ENCODE measurements around the gene MPRIP.

MPRIP gene

DNA sequence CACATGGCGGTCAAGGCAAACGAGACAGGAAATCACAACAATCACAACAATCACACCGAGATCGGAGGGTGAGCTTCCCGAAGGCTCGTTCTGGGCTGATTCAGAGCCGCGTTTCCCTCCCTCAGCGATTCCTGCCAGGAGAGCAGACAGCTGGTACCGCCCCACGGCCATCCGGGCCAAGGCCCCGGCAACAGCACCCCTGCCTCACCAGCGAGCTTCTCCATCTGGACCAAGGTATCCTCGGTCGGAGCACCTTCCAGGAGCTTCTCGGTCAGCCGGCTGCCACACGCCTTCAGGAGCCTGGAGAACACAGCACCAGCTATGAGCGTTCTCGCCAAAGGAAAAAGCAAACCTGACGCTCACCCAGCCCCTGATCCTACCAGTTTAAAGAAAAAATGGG is 179.1 kb downstream of the MPRIP start:
- ATAC-seq (replicated peaks) (no peak), DNase-seq (no peak)
- no peak overlapping the region for H3K27ac Mint-ChIP-seq
- H3K4me3 Mint-ChIP-seq: no peak overlapping the region
- H3K27me3 Mint-ChIP-seq: no peaks in the 10 kb centered on the region
- H3K36me3 Mint-ChIP-seq (ENCODE audit: insufficient read depth): peaks cover 72% of the 10 kb centered on the region
- H3K9me3 Mint-ChIP-seq: no peaks in the 10 kb centered on the region
- no peaks in the 10 kb centered on the region for H3K4me1 Mint-ChIP-seq (ENCODE audit: low read depth in 2 of 2)

DNA sequence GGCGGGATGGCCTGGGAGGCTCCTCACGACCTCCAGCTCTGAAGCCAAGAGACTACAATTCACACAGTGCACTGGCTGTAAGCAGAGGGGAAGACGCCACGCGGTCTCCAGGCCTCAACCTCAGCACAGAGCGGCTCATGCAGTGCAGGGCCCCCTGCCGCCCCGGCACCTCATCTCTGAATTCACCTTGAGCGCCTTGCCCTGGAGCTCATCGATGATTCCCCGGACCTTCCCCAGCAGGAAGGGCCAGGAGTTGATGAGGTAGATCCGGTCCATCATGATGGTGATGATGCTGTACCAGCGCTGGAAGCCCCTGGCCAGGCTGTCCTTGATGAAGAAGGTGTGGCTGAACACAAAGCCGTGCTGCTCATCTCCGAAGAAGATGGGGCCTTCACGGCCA is 181.5 kb downstream of the MPRIP start:
- DNase-seq: no peak
- no peaks in the 10 kb centered on the region for H3K9me3 Mint-ChIP-seq
- no peak for ATAC-seq (replicated peaks)
- H3K27ac Mint-ChIP-seq: peak overlapping the region in 1 of 2 donors; percentile 20
- no peaks in the 10 kb centered on the region for H3K27me3 Mint-ChIP-seq
- peaks cover 67% of the 10 kb centered on the region for H3K36me3 Mint-ChIP-seq (ENCODE audit: insufficient read depth)
- peaks cover 2% of the 10 kb centered on the region in 2 donors for H3K4me1 Mint-ChIP-seq (ENCODE audit: low read depth in 2 of 2)
- no peak overlapping the region for H3K4me3 Mint-ChIP-seq

DNA sequence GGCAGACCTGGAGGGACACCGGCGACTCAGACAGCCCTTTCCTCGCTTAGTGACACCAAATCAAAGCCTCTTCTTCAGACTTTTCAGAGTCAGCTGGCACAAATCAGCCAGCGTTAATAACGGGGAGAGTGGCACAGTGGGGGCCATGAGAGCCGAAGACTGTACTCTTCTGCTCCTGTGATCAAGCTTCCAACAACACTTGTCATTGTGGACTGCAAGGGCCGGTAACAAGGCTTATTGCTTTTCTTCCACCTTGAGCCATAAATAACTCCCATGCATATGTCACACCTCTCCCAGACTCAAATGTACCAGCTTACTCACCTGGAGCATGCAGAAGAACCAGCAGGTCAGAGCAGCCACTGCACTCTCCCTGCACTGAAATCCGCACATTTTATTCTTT is 181.9 kb downstream of the MPRIP start:
- DNase-seq (no peak), ATAC-seq (replicated peaks) (no peak)
- Mint-ChIP-seq H3K27ac (no peak overlapping the region), H3K4me3 (no peak overlapping the region), H3K36me3 (ENCODE audit: insufficient read depth) (peaks cover 68% of the 10 kb centered on the region), H3K9me3 (no peaks in the 10 kb centered on the region), H3K4me1 (ENCODE audit: low read depth in 2 of 2) (peaks cover 3 to 4% of the 10 kb centered on the region in 2 donors), H3K27me3 (no peaks in the 10 kb centered on the region)

DNA sequence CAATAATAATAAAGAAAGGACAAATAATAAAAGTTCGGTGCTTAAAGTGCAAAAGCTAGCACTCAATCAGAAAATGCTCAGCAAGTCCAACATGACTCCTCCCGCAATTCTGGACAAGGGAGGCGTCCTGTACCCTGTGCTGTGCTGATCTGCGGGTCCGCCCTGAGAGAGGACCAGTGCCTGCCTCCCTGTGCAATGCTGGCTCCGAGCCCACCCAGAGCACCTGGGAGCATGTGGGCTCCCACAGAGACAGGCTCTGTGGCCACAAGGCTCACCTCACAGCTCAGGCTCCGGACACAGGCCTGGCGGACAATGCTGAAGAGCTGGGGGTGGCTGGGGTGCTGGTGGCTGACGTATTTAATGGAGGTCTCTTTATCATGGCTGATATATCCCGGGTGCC is 183.6 kb downstream of the MPRIP start:
- Mint-ChIP-seq H3K27me3 (no peaks in the 10 kb centered on the region), H3K27ac (no peak overlapping the region), H3K4me1 (ENCODE audit: low read depth in 2 of 2) (peaks cover 3 to 4% of the 10 kb centered on the region in 2 donors), H3K9me3 (no peaks in the 10 kb centered on the region), H3K4me3 (no peak overlapping the region), H3K36me3 (ENCODE audit: insufficient read depth) (peaks cover 69% of the 10 kb centered on the region)
- no peak for DNase-seq
- no peak for ATAC-seq (replicated peaks)

DNA sequence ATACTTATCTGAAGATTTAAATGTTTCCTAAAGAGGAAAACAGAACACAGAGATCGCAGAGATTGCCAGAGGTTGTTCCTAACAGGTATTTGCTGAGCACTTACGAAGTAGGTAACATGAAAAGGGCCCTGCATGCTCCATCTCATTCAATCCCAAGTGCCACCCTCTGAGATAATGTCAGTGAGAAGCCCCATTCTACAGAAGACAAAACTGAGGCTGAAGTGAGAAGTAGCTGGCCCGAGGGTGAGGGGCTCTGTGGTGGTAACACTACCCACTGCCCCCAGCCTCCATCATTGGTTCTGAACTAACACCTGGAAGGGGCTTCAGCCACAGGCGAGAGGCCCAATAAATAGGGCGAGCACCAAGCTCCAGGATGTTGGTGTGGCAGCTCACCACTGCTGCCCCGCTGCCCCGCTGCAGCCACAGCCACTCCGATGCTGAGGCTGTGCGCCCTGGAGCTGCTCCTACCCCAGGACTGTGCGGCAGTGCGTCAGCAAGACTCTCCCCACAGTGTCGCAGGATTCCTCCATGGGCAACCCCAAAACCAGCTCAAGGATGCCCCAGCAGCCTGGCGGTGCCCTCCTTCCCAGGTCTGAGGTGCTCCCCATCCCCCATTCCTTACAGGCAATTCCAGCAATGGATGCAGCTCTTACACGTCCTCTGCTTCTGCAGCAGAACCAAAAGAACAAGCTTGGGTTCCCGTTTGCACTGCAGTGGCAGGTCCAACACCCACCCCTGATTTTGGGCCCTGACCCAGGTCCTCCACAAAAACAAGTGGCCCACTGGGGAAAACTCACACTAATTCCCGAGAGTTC is 184.4 kb downstream of the MPRIP start:
- Mint-ChIP-seq H3K27ac (no peak overlapping the region), H3K27me3 (no peaks in the 10 kb centered on the region), H3K36me3 (ENCODE audit: insufficient read depth) (peaks cover 65% of the 10 kb centered on the region)

DNA sequence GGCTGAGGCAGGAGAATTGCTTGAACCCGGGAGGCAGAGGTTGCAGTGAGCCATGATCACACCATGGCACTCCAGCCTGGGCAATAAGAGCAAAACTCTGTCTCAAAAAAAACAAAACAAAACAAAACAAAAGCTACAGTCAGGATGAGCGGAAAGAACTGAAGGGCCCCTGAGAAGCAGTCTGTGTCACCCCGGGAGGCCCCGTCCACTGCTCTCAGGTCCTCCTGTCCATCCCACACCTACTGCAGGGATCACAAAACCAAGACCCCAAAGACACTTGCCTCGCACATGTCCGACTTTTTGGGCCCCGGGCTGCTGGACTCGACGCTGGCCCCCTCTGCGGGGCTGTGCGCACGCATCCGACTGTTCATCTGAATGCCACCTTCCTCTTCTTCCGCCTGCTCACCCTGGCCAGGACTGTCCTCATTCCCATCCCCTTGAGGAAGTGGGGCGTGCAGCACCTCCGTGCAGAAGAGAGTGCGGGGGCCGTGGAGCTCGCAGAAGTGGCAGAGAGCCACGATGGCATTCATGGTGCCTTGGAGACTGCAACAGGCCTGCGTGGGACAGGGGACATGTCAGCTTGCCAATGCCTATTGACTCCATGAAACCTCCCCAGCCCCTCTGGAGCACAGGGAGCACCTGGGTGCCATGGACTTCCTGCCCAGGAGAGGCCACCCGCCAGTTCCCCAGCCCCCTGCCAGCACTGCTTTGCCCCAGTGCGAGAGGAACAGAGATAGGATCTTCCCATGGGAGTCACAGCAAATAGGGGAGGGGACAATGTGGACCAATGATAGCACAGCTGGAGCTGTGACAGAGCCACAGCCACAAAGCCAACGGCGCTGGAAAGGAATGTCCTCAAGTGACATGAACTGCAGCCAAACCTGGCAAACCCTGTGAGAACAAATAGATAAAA is 185.6 kb downstream of the MPRIP start:
- peaks cover 3 to 15% of the 10 kb centered on the region in 2 donors for H3K4me1 Mint-ChIP-seq (ENCODE audit: low read depth in 2 of 2)
- ATAC-seq (replicated peaks) (no peak), DNase-seq (no peak)
- H3K27me3 Mint-ChIP-seq: no peaks in the 10 kb centered on the region
- no peak overlapping the region for H3K27ac Mint-ChIP-seq
- no peak overlapping the region for H3K4me3 Mint-ChIP-seq
- H3K36me3 Mint-ChIP-seq (ENCODE audit: insufficient read depth): peaks cover 64% of the 10 kb centered on the region
- H3K9me3 Mint-ChIP-seq: no peaks in the 10 kb centered on the region

More for the DNA sequence above, 184.4 kb downstream of the MPRIP start:
- H3K9me3 Mint-ChIP-seq: no peaks in the 10 kb centered on the region
- H3K4me3 Mint-ChIP-seq: no peak overlapping the region
- H3K4me1 Mint-ChIP-seq (ENCODE audit: low read depth in 2 of 2): peaks cover 3 to 5% of the 10 kb centered on the region in 2 donors
- no peak for ATAC-seq (replicated peaks)
- DNase-seq: no peak

DNA sequence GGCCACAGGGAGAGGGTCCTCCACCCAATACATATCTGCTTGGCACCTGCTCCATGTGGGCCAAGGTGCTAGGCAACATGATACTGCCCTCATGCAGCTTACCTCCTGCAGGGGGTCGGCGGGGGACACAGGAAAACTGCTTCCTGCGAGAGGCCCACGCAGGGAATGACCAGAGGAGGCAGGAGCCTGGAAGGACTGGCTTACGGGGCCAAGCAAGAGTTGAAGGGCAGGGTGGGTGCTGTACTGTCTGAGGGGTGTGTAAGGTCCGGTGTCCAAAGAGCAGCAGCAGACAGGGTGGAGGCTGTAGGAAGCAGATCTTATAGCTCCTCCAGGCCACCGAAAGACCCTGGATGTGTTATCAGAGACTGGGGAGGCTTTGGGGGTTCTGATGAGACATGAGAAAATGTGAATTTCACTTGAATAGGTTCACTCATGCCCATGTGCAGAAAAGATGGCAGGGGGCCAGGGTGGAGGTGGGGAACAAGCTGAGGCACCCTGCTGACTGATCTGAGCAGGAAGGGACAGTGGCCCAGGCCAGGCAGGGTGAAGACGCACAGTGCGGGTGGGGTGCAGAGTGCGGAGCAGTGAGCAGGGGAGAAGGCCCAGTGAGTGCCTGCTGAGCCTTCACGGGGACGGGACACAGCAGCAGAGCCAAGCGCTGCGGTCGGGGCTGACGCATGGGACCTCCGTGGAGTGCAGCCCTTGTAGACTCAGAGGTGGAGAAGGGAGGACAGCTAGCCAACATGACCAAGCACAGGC is 186.4 kb downstream of the MPRIP start:
- no peaks in the 10 kb centered on the region for H3K9me3 Mint-ChIP-seq

DNA sequence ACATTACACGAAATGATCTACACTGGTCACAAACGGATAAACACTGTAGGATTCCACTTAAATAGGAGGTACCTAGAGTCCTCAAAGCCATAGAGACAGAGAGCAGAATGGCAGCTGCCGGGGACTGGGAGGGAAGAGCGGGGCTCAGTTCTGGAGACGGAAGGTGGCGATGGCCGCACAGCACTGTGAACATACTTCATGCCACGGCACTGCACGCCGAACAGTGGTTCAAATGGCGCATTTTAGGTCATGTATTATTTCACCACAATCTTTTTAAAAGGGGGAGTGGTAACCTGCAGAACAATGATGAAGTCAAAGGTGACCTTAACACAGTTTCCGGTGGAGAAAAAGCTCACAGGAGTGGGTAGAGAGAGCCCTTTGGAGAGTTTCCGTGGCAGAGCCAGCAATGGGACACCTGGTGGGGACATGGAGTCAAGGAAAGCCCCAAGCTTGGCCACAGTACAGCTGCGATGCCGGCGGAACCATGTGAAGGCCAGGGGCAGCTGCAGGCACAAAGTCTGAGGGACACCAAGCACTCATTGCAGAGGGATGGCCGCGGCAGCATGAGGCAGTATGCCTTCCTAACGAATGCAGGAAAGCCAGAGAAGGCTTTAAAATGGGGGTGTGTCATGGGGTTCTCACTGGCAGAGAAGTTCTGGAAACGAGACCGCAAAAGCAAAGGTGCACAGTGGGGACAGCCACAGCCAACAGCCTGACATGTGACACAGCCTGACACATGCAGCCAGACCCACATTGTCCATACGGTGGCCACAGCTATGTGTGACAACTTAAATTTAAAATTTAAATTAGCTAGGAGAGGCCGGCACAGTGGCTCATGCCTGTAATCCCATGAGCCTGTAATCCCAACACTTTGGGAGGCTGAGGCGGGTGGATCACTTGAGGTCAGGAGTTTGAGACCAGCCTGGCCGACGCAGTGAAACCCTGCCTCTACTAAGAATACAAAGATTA is 187.4 kb downstream of the MPRIP start:
- Mint-ChIP-seq H3K27me3 (no peaks in the 10 kb centered on the region), H3K27ac (no peak overlapping the region), H3K9me3 (no peaks in the 10 kb centered on the region), H3K36me3 (ENCODE audit: insufficient read depth) (peaks cover 54% of the 10 kb centered on the region), H3K4me3 (no peak overlapping the region), H3K4me1 (ENCODE audit: low read depth in 2 of 2) (peaks cover 3 to 15% of the 10 kb centered on the region in 2 donors)
- no peak for ATAC-seq (replicated peaks)
- no peak for DNase-seq

More for the DNA sequence above, 186.4 kb downstream of the MPRIP start:
- H3K4me3 Mint-ChIP-seq: no peak overlapping the region
- H3K27ac Mint-ChIP-seq: peak overlapping the region in 1 of 2 donors; percentile 71
- DNase-seq (no peak), ATAC-seq (replicated peaks) (no peak)
- no peaks in the 10 kb centered on the region for H3K27me3 Mint-ChIP-seq
- H3K36me3 Mint-ChIP-seq (ENCODE audit: insufficient read depth): peaks cover 57% of the 10 kb centered on the region
- peaks cover 3 to 15% of the 10 kb centered on the region in 2 donors for H3K4me1 Mint-ChIP-seq (ENCODE audit: low read depth in 2 of 2)

DNA sequence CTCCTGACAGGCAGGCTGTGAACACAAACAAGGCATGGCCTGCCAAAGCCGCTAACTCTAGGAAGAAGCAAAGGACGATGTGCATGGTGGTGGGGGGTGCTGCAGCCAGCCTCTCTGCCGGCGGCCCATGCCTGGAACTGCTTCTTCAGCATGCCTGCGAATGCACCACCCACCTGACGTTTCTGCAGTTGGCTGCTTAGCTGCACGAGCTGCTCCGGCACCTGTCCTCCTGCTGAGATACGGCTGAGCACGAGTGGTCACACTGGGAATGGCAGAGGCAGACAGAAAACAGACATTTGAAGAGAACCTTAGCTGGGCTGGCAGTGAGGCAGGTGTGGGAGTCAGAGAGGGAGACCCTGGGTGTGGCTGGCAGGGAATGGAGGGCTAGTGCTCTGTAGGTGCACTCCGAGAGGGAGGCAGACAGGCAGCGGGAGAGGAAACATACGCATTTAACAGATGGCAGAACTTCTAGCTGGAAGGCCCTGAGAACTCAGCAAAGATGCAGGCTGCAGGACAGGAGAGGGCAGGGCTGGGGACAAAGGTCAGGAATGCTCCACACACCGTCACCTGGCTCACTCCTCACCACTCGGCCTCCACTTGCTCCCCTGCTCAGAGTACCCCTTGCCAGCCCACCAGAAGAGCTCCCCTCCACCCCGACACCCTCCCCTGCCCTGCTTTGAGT is 189.5 kb downstream of the MPRIP start:
- Mint-ChIP-seq H3K9me3 (no peaks in the 10 kb centered on the region), H3K4me1 (ENCODE audit: low read depth in 2 of 2) (peaks cover 22 to 31% of the 10 kb centered on the region in 2 donors), H3K27me3 (no peaks in the 10 kb centered on the region), H3K4me3 (no peak overlapping the region), H3K36me3 (ENCODE audit: insufficient read depth) (peaks cover 46% of the 10 kb centered on the region), H3K27ac (peak overlapping the region; percentile 19 to 67)
- DNase-seq: no peak
- ATAC-seq (replicated peaks): no peak

DNA sequence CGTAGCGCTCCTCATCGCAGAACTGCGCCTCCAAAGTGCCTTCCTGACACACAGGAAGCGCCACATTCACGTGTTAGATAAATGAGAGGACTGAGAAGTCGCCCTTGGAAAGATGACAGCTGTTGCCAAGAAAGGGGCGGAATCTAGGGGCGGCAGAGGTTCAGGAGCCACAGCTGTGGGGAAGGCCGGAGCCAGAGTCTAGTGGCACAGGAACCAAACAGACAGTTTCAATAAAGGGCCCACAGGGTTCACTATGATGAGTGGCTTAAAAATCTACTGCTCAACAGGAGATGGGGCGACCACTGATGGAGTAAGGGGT is 190.0 kb downstream of the MPRIP start:
- Mint-ChIP-seq H3K9me3 (no peaks in the 10 kb centered on the region), H3K27ac (peak overlapping the region; percentile 19 to 67), H3K27me3 (no peaks in the 10 kb centered on the region), H3K4me3 (no peak overlapping the region), H3K36me3 (ENCODE audit: insufficient read depth) (peaks cover 46% of the 10 kb centered on the region), H3K4me1 (ENCODE audit: low read depth in 2 of 2) (peaks cover 22 to 33% of the 10 kb centered on the region in 2 donors)
- DNase-seq (no peak), ATAC-seq (replicated peaks) (no peak)

DNA sequence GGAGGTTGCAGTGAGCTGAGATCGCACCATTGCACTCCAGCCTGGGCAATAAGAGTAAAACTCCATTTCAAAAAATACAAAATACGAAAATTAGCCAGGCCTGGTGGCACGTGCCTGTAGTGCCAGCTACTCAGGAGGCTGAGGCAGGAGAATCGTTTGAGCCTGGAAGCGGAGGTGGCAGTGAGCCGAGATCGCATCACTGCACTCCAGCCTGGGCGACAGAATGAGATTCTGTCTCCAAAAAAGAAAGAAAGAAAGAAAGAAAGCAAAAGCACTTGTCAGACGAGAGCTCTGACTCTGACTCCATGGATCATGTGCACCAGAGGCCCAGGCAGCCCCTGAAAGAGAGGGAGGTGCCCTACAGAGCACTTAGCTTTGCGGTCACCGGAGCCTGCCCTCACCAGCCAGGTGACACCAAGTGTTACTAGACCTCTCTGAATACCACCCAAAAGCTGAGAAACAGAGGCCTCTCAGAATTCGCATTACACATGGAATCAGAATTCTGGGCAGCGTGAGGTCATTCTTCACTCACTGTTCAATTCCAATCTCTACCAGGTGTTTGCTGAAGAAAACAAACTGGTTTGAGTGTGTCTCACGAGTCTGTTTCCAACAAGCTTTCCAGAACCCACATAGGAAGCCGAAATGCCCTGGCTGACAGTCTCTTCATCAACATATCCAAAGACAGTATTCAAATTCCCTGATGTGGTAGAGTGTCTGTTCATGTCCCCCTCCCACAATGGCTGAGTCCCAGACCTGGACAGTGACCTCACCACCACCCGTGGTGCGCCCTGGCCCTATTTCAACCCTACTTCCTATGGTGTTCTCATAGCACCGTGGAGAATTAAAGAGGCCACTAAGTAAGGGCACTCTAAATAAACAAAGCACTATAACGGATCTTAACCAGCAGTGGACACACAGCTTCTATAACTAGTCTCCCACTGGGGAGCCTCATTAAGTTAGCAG is 193.2 kb downstream of the MPRIP start:
- DNase-seq (no peak), ATAC-seq (replicated peaks) (no peak)
- H3K36me3 Mint-ChIP-seq (ENCODE audit: insufficient read depth): peaks cover 34% of the 10 kb centered on the region
- peaks cover 22 to 32% of the 10 kb centered on the region in 2 donors for H3K4me1 Mint-ChIP-seq (ENCODE audit: low read depth in 2 of 2)
- H3K27ac Mint-ChIP-seq: peak overlapping the region; percentile 99 to 100
- H3K4me3 Mint-ChIP-seq: peak overlapping the region; percentile 87 to 92
- H3K27me3 Mint-ChIP-seq: no peaks in the 10 kb centered on the region
- no peaks in the 10 kb centered on the region for H3K9me3 Mint-ChIP-seq

Data from effector memory CD8-positive, alpha-beta T cell (primary cell).